Glomerular endothelial cell (primary cell): Measurements from ENCODE around the gene EFEMP2. TPM values are rescaled to one million over a fixed set of nuclear protein-coding genes. Genes with fewer than 3 reads are reported as not detected.

ENCODE experiments used
- DNase-seq: peaks from one replicate; pipeline ENCODE4 v3.0.0-alpha.2; 2011; ENCODE audit warnings: low read depth, low spot score; ENCODE audit errors: extremely low read depth
- total RNA-seq: library from RNA; depleted of rRNA; stranded (reverse); fragments of >200 nt; gene quantifications from 2 replicates; pipeline ENCODE4 v1.2.3, GENCODE V29; 2015

The EFEMP2 gene
- total RNA-seq, 1 donor from 2014 or later = 81.9 TPM

DNA sequence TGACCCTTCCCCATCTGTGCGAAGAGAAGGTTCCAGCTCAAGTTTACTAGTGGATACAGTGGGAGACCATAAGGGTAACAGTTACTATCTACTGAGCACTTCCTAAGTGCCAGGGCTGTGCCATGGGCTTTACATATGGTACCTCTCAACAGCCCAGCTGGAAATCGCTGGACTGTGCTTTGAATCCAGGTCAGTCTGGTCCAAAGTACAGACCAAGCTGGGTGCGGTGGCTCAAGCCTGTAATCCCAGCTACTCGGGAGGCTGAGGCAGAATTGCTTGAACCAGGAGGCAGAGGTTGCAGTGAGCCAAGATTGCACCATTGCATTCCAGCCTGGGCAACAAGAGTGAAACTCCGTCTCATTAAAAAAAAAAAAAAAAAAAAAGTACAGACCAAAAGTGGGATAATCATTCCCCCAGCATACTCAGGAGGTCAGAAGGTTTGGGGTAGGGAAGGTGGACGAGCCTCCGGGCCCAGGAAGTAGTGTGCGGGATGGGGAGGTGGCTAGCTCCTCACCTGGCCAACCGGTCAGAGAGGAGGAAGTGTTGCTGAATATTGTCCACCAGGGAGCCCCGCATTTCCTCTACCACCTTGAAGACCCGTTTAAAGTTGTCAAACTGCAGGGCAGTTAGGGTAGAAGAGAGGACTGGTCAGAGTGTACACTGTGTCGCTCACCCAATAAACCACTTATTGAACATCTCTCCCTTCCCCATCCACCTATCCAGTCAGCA lies 13.4 kb upstream of the EFEMP2 start:
- no peak for DNase-seq

DNA sequence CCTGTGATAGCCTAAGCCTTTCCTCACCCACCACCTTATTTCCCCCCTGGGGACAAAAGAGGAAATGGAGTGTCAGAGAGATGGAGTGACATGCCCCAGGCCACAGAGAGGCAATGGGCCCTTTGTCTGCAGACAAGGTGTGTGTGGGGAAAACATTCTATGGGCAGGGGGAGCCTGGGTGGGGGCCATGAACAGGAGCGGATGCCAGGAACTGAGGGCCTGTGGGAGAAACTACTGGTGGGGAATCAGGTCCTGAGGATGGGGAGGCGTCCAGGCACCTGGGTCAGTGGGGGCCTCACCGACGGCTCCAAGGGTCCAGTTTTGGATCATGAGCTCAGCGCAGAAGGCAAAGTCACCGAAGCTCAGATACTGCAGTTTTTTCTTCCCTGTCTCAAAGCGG lies 12.6 kb upstream of the EFEMP2 start:
- no peak for DNase-seq

DNA sequence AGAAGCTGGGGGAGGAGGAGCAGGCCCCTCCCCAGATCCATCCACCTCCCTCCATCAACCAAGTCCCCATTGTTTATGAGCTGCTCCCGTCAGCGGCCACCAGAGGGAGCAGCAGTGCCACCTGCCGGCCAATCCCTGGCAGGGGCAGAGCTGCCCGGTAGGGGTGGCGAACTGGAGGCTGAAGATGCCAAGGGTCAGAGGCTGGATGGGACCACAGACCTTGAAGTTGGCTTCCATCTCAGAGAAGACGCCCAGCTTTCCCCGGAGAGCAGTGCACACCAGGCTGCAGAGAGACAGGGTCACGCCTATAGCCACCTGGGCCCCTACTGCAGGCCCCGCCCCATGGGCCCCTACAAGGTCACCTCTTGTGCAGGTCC lies 12.1 kb upstream of the EFEMP2 start:
- no peak for DNase-seq

DNA sequence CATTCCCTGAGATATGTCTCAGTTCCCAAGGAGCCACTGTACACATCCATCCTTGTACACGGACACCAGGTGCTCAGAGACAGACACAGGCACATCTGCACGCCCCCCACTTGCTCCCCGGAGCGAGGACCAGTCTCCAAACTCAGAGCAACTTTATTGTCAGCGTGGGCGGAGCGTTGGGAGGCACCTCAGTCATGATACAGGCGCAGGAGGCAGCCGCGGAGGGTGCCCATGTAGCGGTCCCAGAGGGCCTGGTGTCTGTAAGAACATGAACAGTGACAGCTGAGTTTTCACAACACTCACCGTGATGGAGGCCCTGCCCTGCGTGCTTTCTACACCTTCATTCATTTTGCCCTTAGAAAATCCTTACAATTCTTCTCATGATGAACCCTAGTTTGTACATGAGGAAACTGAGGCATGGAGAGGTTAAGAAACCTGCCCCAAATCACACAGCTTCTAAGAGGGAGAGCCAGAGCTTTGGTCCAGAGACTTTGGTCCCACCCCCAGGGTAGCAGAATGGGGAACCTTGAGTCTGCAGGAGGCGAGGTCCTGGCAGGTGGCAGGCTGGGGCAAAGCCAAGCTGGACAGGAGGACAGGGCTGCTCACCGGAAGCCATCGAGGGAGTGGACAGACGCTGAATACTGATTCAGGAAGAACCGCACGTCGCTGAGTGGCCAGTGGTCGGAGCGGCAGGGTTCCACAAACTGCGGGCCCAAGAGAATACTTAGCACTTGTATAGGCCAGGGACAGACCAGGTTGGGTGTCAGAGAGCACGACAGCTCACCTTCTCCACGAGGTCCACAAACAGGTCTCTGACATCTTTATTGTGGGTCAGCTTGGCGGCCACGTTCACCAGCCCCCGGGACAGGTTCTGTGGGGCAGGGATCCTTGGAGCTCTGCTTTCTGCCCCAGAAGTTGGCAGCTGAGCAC lies 11.5 kb upstream of the EFEMP2 start:
- DNase-seq = no peak

DNA sequence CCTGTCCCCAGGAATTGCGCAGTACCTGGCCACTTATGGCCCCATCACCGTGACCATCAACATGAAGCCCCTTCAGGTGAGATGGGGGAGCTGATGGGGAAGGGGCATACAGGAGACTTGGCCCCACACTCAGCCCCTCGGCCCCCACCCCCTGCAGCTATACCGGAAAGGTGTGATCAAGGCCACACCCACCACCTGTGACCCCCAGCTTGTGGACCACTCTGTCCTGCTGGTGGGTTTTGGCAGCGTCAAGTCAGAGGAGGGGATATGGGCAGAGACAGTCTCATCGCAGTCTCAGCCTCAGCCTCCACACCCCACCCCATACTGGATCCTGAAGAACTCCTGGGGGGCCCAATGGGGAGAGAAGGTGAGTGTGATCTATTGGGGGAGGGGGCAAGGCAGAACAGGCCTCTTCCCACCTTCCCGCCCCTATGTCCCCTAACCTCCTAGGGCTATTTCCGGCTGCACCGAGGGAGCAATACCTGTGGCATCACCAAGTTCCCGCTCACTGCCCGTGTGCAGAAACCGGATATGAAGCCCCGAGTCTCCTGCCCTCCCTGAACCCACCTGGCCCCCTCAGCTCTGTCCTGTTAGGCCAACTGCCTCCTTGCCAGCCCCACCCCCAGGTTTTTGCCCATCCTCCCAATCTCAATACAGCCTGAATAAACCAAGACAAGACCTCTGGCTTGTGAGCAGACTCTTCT lies 10.6 kb upstream of the EFEMP2 start:
- DNase-seq = no peak

DNA sequence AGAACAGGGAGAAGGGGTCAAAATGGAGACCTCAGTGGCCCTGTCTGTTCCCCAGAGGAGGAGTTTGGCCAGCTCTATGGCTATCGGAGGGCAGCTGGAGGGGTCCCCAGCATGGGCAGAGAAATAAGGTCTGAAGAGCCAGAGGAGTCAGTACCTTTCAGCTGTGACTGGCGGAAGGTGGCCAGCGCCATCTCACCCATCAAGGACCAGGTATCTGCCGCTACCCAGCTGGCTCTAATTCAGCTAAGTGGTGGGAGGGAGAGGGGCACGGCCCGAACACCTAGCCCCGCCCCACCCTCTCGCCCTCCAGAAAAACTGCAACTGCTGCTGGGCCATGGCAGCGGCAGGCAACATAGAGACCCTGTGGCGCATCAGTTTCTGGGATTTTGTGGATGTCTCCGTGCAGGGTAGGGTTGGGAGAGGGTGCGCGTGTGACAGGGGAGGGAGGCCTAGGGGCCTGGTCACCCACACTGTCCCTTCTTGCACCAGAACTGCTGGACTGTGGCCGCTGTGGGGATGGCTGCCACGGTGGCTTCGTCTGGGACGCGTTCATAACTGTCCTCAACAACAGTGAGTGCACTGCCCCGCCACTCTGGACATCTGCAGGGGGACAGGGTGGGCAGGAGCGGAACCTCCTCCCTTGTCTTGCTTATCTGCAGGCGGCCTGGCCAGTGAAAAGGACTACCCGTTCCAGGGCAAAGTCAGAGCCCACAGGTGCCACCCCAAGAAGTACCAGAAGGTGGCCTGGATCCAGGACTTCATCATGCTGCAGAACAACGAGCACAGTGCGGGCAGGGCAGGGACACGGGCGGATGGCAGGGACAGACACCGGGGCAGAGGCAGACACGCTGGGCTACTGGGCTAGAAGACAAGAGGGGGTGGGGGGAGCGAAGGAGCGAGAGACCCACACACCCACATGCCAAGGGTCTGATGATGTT lies 9.8 kb upstream of the EFEMP2 start:
- no peak for DNase-seq

DNA sequence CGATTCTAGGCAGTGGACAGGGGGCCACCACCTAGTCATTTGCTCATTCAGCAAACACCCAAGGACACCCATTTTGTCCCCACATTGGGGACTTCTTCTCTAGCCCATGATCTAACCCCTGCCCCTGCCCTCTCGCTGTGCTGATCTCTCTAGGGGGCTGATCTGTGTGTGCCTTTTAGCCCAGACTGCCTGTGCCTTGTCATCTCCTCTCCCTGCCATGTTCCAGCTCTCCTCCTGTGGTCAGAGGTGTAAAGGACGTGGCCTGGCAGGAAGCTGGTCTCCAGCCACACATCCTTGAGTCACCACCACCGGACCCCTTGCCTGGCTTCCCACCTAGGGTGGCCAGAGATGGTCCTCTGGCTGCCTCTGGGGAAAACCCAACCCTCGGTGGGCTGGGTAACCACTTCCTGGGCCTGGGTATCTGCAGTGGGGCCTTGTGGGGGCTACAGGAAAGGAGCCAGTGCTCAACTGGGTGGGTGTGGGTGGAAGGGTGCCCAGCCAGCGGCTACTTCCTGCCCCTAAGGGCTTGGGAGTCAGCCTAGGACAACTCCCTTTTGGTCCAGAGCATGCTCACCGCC lies 8.3 kb upstream of the EFEMP2 start:
- no peak for DNase-seq

DNA sequence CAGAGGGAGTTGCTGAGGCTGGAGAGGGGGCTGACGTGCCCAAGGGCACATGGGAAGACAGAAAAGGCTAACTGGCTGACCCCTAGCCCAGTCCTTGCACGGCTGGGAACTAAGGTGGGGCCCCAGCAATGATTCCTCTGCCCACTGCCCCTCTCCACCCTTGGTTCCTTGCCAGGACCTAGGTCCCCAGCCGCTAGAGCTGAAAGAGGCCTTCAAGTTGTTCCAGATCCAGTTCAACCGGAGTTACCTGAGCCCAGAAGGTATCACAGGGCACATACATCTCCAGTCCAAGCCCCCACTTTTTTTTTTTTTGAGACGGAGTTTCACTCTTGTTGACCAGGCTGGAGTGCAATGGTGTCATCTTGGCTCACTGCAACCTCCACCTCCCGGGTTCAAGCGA lies 7.4 kb upstream of the EFEMP2 start:
- no peak for DNase-seq

DNA sequence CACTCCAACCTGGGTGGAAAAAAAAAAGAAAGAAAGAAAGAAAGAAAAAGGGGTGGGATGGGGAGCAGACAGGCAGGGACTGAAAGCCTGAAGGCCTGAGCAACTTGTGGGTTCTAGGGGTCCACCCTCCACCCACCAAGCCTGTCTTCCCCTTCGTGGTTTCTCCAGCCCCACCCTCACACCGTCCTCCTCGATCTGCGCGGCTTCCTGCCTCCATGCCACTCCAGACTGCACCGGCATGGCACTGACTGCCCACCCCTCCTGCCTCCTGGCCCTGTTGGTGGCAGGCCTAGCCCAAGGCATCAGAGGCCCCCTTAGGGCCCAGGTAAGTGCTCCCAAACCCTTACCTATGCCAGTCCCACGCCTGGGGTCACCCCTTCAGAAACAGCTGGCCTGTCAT lies 7.0 kb upstream of the EFEMP2 start, which contains the start of gene CTSW:
Gene CTSW, plus strand, starts transcription at position 221 of the 400 bp plus-strand sequence. Its CDS starts 18 bp downstream, at position 239.
- DNase-seq = no peak

DNA sequence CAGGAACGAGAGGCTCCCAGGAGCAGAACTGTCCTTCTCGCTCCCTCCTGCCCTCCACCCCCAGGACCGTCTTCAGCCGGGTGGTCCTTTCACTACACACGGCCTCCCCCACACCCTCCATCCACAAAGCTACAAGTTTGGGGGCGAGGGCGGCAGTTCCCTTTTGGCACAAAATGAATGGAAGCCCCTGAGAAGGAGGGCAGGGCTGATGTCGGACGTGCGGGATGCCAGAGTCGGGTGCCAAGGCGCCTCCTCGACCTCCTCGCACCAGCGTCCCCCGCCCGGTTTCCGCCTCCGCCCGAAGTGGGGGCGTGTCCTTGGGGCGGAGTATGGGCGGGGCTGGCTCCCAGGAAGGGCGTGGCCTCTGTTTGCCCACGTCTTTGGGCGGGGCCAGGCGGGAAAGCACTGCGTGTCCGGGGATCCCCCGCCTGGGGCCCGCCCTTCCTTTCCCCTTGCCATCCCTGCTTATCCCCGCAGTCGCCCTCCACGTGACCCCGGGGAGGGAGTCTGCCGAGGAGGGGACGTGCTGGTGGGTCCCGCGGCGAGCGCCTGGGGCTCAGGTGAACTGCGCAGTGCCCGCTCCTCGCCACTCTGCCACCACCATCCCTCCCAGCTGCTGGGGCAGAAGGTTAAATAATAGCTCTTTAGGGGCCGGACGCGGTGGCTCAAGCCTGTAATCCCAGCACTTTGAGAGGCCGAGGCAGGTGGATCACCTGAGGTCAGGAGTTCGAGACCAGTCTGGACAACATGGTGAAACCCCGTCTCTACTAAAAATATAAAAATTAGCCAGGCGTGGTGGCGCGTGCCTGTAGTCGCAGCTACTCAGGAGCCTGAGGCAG lies 937 bp upstream of the EFEMP2 start:
- DNase-seq = no peak

DNA sequence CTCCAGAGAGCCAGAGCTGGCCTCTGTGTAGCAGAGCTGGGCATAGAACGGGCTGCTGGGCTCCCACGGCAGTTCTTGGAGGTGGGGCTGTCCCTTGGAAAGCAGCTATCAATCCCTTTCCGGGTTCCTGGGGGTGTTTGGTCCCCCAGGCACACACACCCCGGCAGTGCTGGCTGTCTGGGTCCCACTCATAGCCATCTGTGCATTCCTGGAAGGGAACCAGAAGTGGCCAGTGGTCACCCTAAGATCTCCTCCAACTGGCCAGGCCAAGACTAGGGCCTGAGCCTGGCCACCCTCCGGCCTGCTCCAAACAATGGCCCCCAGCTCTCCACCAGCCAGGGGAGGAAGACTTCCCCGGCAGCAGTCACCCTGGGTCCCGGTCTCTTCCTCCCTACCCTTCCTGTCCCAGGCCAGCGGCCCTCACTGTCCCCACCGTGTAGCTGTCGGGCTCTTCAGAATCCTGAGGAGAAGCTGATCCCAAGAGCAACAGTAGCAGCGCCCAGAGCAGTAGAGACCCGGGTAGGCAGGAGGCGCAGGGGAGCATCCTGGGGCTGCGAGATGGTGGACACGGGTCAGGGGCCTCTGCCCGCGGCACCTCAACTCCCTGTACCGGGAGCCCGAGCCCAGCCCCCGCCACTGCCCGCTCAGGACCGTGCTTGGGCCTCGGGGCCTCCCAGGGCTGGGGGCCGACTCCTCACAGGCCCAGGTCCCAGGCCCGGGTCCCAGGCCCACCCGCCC lies 620 bp downstream of the EFEMP2 start:
- no peak for DNase-seq

DNA sequence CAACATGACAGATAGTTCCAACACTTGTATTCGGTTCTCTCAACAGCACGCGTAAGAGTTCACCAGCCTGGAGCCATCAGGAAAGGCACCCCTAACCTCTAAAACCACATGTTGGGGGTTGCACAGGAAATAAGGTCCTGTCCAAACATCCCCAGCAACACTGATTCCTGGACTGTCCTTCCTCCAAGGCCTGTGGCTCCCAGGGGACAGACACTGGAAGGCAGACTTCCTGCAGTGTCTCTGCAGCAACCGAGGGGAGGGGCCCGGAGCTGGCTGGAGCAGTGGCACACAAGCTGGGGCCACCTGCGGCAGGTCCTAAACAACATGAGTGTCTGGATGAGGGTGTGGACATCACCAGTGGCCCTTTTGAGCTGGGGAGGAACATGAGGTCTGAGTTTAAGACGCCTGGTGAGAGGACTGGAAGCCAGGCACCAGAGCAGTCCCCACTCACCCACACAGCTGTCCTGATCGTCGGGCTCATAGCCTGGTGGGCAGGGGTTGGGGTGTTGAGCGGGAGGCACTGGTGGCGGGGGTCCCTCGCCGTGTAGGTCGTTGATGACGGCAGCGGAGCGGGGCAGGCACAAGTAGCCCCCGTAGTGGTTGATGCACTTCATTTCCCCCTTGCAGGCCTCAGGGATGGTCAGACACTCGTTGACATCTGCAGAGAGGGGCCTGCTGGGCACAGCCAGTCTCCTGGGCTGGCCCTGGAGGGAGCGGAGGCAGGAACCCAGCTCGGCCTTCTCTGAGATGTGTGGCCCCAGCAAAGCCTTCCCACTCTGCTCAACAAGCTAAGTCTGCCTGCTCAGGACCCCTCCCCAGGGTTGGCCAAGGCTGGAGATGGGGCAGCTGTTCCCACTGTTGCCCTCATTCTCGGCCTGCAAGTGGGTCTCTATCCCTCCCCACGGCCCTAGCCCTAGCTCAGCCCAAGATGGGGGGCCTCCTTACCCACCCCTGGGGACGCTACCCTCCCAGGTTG lies 1.6 kb downstream of the EFEMP2 start:
- no peak for DNase-seq

DNA sequence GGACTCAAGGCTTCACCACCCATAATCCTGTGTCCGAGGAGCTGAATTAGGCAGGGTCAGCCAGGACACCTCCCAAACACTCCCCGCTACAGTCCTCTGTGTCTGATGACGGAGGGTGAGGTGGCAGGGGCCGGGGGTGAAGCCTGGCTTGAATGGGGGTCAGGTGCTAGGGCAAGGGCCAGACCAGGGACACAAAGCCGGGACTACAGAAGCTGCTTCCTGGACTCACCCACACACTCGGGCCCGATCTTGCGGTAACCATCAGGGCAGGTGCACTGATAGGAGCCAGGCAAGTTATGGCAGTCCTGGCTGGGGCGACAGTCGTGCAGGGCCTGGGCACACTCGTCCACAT lies 2.3 kb downstream of the EFEMP2 start:
- DNase-seq = no peak

DNA sequence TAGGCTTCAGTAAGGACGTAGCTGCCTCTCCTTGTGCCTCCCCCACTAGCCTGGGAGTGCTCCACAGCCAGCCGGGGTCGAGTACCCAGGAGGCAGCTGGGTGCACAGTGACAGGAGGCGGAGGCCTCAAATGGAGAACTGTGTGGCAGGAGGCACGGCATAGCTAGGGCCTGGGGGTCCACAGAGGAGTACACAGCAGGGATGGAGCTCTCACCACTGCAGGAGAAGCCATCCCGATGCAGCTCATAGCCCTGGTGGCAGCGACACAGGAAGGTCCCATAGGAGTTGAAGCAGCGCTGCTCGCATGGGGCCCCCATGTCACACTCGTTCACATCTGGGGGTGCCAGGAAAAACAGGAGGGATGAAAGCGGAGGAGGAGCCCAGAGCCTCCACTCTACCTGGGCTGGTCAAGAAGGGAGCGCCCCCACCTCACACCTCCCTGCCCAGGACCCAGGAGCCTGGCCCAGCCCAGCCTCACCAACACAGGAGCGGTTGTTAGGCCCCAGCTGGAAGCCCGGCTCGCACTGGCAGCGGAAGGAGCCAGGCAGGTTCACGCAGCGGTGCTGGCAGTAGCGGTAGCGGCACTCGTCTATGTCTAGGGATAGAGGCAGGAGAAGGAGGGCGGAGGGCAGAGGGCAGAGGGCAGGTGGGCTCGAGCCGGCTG lies 2.8 kb downstream of the EFEMP2 start:
- no peak for DNase-seq

DNA sequence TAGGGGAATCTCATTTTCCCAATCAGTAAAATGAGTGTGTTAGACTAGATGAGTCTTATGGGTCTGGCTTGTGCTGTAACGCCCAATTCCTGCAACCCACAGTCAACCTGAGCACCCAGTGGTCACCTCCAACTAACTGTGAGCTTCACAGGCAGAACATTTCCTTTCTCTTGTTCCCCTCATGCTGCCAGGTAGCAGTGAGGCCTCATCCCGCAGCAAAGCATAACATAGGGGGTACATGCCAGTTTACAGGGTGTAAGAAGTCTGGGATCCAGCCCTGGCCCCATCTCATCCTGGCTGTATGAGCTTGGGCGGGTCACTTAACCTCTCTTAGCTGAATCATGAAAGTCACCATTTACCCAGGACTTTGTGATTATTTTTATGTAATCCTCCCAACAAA lies 3.7 kb downstream of the EFEMP2 start:
- no peak for DNase-seq

DNA sequence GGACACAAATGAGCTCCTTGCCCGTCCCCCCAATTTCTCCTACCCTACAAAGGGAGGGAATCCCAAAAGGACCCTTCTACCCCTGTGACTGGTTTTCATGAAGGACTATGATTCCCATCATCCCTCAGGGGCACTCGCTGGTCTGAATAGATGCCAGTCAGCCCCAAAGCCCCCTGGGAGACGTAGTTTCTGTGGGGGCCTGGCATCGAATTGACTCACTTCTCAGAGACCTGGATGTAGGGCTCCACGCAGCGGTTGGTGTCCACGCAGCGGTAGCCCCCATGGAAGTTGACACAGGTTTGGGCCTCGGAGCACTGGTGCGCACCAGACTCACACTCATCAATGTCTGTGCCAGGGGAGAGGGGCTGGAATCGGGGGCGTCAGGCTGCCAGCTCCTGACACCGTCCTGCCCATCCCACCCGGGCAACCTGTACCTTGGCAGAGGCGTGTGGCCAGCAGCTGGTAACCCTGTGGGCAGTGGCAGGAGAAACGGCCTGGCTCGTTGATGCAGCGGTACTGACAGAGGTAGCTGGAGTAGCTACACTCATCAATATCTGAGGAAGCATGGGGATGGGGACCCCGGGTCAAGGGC lies 4.4 kb downstream of the EFEMP2 start:
- no peak for DNase-seq
